ENCODE data around the gene IQSEC1. TPM values are rescaled to one million over a fixed set of nuclear protein-coding genes. Genes with fewer than 3 reads are reported as not detected.

Gene IQSEC1
- total and polyA plus RNA-seq, 2 donors (not counting 3 experiments of a cell fraction or from before 2014, with no cell fraction given) = 5.2 to 18.0 TPM

DNA sequence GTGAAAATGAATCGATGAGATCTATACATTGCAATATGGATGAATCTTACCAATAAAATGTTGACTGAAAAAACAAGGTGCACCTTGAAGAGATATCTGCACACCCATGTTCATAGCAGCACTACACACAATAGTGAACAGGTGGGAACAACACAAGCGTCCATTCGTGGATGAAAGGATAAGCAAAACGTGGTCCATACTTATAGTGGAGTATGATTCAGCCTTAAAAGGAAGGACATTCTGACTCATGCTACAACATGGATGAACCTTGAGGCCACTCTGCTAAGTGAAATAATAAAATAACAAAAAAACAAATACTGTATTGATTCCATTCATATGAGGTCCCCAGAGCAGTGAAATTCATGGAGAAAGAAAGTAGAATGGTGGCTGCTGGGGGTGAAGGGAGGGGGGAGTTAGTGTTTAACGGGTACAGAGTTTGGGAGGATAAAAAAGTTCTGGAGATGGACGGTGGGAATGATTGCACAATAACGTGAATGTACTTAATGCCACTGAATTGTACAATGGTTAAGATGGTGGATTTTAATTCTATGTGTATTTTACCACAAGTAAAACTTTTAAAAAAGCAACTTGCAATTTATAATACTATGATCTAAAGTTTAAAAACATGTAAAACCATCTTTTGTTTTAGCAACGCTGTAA, 35.6 kb downstream of the IQSEC1 start:
- H3K36me3 ChIP-seq (ENCODE audit: control insufficient read depth in 2 of 2, extremely low read depth in 1 of 2, insufficient read depth in 2 of 2, low read length in 2 of 2) = no peaks in the 10 kb centered on the region
- H3K4me1 ChIP-seq (ENCODE audit: control insufficient read depth, extremely low read depth, insufficient read depth, low read length) = no peaks in the 10 kb centered on the region
- H2AFZ ChIP-seq (ENCODE audit: low read depth, low read length) = no peak overlapping the region
- intact Hi-C loops (cut with micrococcal nuclease) = no loop called here
- ChIA-PET CTCF (no interaction called here), POLR2A (no interaction called here)
- no peak overlapping the region for H3K4me2 ChIP-seq (ENCODE audit: insufficient read depth, low read length)
- no peak overlapping the region for H3K27ac ChIP-seq (ENCODE audit: insufficient read depth, low read depth, low read length)
- H4K20me1 ChIP-seq (replicated peaks; ENCODE audit: control insufficient read depth, extremely low read depth, insufficient read depth, low read length) = no peaks in the 10 kb centered on the region
- H3K9me3 ChIP-seq (replicated peaks; ENCODE audit: control insufficient read depth, insufficient read depth, low read length) = no peaks in the 10 kb centered on the region
- DNase-seq (ENCODE audit: low read depth, low spot score) = no peak
- no peaks in the 10 kb centered on the region for H3K79me2 ChIP-seq (ENCODE audit: control insufficient read depth, insufficient read depth, low read length)
- no peak overlapping the region for H3K4me3 ChIP-seq (replicated peaks in 1 of 3; ENCODE audit: insufficient read depth in 1 of 3, low read depth in 1 of 3, low read length in 3 of 3)
- no TSS peak for BruUV-seq (replicated peaks)
- TF ChIP-seq POLR2A (IDR thresholded peaks at IDR 0.05; ENCODE audit: low read depth, low read length) (no peak), MYC (IDR thresholded peaks at IDR 0.05; ENCODE audit: low read depth, low read length) (no peak), EZH2 (IDR thresholded peaks at IDR 0.05; ENCODE audit: borderline replicate concordance, low read depth, low read length, severe bottlenecking) (no peak), JUN (IDR thresholded peaks at IDR 0.05; ENCODE audit: borderline replicate concordance, insufficient read depth, insufficient read length, low read depth) (peak; percentile 3), FOS (IDR thresholded peaks at IDR 0.05; ENCODE audit: borderline replicate concordance, insufficient read depth, low read length) (peak; percentile 52), POLR2AphosphoS5 (IDR thresholded peaks at IDR 0.05; ENCODE audit: insufficient read depth, low read depth, low read length) (no peak), GATA2 (IDR thresholded peaks at IDR 0.05; ENCODE audit: insufficient read depth, insufficient read length, low read depth, low read length) (no peak)
- TF ChIP-seq, protein P1, sequence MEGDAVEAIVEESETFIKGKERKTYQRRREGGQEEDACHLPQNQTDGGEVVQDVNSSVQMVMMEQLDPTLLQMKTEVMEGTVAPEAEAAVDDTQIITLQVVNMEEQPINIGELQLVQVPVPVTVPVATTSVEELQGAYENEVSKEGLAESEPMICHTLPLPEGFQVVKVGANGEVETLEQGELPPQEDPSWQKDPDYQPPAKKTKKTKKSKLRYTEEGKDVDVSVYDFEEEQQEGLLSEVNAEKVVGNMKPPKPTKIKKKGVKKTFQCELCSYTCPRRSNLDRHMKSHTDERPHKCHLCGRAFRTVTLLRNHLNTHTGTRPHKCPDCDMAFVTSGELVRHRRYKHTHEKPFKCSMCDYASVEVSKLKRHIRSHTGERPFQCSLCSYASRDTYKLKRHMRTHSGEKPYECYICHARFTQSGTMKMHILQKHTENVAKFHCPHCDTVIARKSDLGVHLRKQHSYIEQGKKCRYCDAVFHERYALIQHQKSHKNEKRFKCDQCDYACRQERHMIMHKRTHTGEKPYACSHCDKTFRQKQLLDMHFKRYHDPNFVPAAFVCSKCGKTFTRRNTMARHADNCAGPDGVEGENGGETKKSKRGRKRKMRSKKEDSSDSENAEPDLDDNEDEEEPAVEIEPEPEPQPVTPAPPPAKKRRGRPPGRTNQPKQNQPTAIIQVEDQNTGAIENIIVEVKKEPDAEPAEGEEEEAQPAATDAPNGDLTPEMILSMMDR (IDR thresholded peaks at IDR 0.05; ENCODE audit: extremely low read depth in 1 of 2, insufficient read depth in 1 of 2, low read depth in 1 of 2, low read length in 2 of 2) = no peak
- TF ChIP-seq, protein P2, sequence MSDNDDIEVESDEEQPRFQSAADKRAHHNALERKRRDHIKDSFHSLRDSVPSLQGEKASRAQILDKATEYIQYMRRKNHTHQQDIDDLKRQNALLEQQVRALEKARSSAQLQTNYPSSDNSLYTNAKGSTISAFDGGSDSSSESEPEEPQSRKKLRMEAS (IDR thresholded peaks at IDR 0.05; ENCODE audit: insufficient read depth, insufficient read length) = no peak
- dilution Hi-C loops (cut with MboI; ENCODE audit: extremely low pct_ligation_motif_present, low sequenced_read_pairs) = no loop called here
- H3K9me1 ChIP-seq (replicated peaks; ENCODE audit: control insufficient read depth, extremely low read depth, insufficient read depth, low read length) = no peaks in the 10 kb centered on the region
- no peak for FAIRE-seq
- H3K27me3 ChIP-seq (ENCODE audit: control insufficient read depth in 2 of 2, insufficient read depth in 2 of 2, low read length in 2 of 2) = peaks cover 0 to 3% of the 10 kb centered on the region in 2 experiments
- H3K9ac ChIP-seq (replicated peaks; ENCODE audit: extremely low read depth, insufficient read depth, low read length) = no peak overlapping the region
